Mesothelial cell of epicardium (in vitro differentiated cells): ENCODE measurements around the gene PIGM. TPM values are rescaled to one million over a fixed set of nuclear protein-coding genes. Genes with fewer than 3 reads are reported as not detected.

Experiments used
- DNase-seq, 2 experiments: peaks; one replicate each; pipeline ENCODE4 v3.0.0; 2021; ENCODE audit warnings: low spot score in 2 of 2; ENCODE audit not compliant: unreplicated experiment in 2 of 2
- H3K27ac Mint-ChIP-seq: 2 replicates; pipeline ENCODE4 v1.8.0; 2021; ENCODE audit warnings: mixed read lengths
- H3K27me3 Mint-ChIP-seq: 2 replicates; pipeline ENCODE4 v1.8.0; 2021; ENCODE audit warnings: low read depth, mixed read lengths
- H3K36me3 Mint-ChIP-seq: 2 replicates; pipeline ENCODE4 v1.8.0; 2021; ENCODE audit warnings: mixed read lengths
- H3K4me1 Mint-ChIP-seq: 2 replicates; pipeline ENCODE4 v1.8.0; 2021; ENCODE audit warnings: mixed read lengths
- H3K4me3 Mint-ChIP-seq: 2 replicates; pipeline ENCODE4 v1.8.0; 2021; ENCODE audit warnings: mild to moderate bottlenecking, moderate library complexity, mixed read lengths
- H3K9me3 Mint-ChIP-seq: 2 replicates; pipeline ENCODE4 v1.8.0; 2021; ENCODE audit warnings: mixed read lengths
- CTCF ChIP-seq: fragments of 200-600 bp; sonication (generic); IDR thresholded peaks from one replicate; pipeline ENCODE4 v1.5.0; 2021; ENCODE audit warnings: antibody characterized with exemption; ENCODE audit not compliant: unreplicated experiment
- total RNA-seq: library from RNA; stranded (reverse); gene quantifications from 3 replicates; pipeline ENCODE4 v1.2.1, GENCODE V29; 2021

PIGM gene
- total RNA-seq, 1 donor from 2014 or later = 17.9 TPM

DNA sequence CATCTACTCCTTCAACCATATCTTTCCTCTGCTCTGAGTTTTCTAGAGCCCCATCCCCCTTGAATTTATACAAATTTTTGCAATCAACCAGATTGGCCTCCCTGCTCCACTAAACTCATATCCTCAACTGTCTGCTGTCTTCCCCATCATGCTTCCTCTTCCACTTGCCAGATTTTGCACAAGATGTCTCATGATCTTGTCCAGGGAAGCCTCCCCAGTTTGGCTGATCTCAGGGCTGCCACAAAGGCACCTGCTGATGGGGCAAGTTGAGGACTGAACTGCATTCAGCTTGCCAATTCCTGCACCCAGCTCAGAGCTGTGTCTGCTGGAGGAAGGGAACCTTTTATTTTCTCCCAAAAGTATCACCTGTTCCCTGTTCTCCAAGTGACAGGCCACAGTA lies 45.7 kb upstream of the PIGM start:
- TF ChIP-seq CTCF = no peak
- Mint-ChIP-seq H3K9me3 (no peaks in the 10 kb centered on the region), H3K27ac (no peak overlapping the region), H3K27me3 (peaks cover 76% of the 10 kb centered on the region), H3K4me1 (no peaks in the 10 kb centered on the region), H3K4me3 (no peak overlapping the region), H3K36me3 (no peaks in the 10 kb centered on the region)
- DNase-seq = no peak

DNA sequence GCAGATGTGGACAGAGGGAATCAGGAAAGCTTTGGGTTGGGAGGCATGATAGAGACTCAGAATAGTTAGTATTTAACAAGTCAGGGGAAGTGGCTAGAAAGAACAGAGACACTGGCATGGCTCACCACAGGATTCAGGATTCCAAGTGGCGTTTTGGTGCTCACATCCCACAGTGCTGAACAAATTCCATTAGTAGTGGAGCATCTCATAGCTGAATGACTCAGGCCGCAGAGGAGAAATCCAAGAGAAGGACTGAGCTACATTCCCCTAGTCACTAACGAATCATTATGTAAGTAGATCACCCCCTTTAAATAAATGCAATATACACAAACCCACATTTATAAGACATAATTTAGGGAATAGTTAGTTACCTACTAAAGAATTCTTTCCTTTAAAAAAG lies 44.5 kb upstream of the PIGM start:
- no peak overlapping the region for H3K27ac Mint-ChIP-seq
- peaks cover 74% of the 10 kb centered on the region for H3K27me3 Mint-ChIP-seq
- no peaks in the 10 kb centered on the region for H3K36me3 Mint-ChIP-seq
- no peaks in the 10 kb centered on the region for H3K4me1 Mint-ChIP-seq
- no peak overlapping the region for H3K4me3 Mint-ChIP-seq
- no peaks in the 10 kb centered on the region for H3K9me3 Mint-ChIP-seq
- no peak for TF ChIP-seq CTCF
- no peak for DNase-seq

DNA sequence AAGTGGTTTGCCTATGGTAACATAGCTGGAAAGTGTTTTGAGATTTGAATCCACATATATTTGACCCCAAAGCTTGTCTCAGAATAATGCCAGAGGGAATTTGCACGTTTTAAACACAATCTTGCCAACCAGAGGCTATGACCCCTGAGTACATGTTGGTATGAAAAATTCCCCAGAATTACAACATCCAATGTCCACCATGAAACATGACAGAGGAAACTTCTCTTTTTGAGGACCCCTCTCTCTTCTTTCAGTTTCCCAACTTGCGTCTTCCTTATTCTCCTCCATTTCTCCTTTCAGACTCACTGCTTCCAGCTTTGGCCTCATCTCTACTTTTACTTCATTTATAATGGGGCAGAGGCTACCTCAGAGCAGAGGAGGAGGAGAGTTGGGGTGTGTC lies 44.0 kb upstream of the PIGM start:
- Mint-ChIP-seq H3K9me3 (no peaks in the 10 kb centered on the region), H3K4me1 (no peaks in the 10 kb centered on the region), H3K27me3 (peaks cover 71% of the 10 kb centered on the region), H3K4me3 (no peak overlapping the region), H3K27ac (no peak overlapping the region), H3K36me3 (no peaks in the 10 kb centered on the region)
- TF ChIP-seq CTCF = no peak
- no peak for DNase-seq

DNA sequence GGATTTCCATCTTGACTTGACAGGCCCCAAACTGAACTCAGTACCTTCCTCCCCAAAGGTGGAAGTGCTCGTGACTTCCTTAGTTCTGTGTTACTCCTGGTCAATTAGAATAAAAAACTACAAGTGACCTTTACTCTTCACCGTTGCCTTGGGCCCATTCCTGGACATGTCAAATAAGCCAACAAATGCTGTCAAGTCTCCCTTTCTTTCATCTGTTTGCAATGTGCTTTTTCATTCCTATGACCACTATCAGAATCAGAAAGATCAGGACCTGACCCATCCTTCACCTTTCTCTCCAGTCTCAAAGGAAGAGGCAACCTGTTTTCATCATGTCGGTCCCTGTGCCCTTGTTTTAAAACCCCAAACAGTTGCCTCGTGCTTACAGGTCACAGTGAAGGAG lies 43.1 kb upstream of the PIGM start:
- H3K4me3 Mint-ChIP-seq = no peak overlapping the region
- no peaks in the 10 kb centered on the region for H3K9me3 Mint-ChIP-seq
- H3K27ac Mint-ChIP-seq = no peak overlapping the region
- no peaks in the 10 kb centered on the region for H3K36me3 Mint-ChIP-seq
- peaks cover 6% of the 10 kb centered on the region for H3K4me1 Mint-ChIP-seq
- TF ChIP-seq CTCF = no peak
- DNase-seq = no peak
- peaks cover 68% of the 10 kb centered on the region for H3K27me3 Mint-ChIP-seq

DNA sequence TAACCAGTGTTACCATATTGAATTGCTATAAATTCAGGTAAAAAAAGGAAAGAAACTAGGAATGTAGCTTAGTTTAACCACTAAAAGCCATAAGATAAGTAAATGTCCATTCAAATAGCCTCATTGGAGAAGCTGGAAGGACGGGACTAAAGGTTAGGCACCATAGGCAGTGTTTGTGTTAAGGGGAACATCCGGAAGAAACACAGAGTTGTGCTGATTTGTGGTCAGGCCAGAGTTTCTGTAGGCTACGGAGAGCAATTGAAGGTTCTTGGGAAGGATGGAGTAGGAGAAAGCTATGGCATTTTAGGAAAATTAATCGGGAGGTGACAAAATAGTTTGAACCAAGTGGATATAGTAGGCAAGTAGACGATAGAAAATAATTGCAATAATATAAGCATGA lies 39.5 kb upstream of the PIGM start:
- H3K27me3 Mint-ChIP-seq = peaks cover 60% of the 10 kb centered on the region
- no peak for DNase-seq
- H3K36me3 Mint-ChIP-seq = no peaks in the 10 kb centered on the region
- no peak overlapping the region for H3K27ac Mint-ChIP-seq
- H3K4me3 Mint-ChIP-seq = no peak overlapping the region
- no peak for TF ChIP-seq CTCF
- no peaks in the 10 kb centered on the region for H3K9me3 Mint-ChIP-seq
- H3K4me1 Mint-ChIP-seq = peaks cover 6% of the 10 kb centered on the region
